ENCODE results near the gene ZDHHC7.

Gene ZDHHC7

GRCh38 chr16:85047867-85048455, 36.6 kb upstream of the ZDHHC7 start:
- no peaks in the 10 kb centered on the region for H3K36me3 ChIP-seq (ENCODE audit: low read depth)
- H3K27ac ChIP-seq (ENCODE audit: poor library complexity, severe bottlenecking), result no peak overlapping the region
- H3K9me3 ChIP-seq (ENCODE audit: severe bottlenecking), result no peaks in the 10 kb centered on the region
- ATAC-seq (ENCODE audit: low read depth), result no peak
- TF ChIP-seq CTCF (IDR thresholded peaks at IDR 0.05; ENCODE audit: poor library complexity, severe bottlenecking), result no peak
- no peaks in the 10 kb centered on the region for H3K27me3 ChIP-seq (ENCODE audit: insufficient read depth, poor library complexity, severe bottlenecking)
- no peak for DNase-seq (ENCODE audit: low spot score)
- H3K4me3 ChIP-seq (ENCODE audit: severe bottlenecking), result no peak overlapping the region
- H3K4me1 ChIP-seq (ENCODE audit: insufficient read depth, poor library complexity, severe bottlenecking), result no peaks in the 10 kb centered on the region

GRCh38 chr16:85046931-85047866, 35.9 kb upstream of the ZDHHC7 start:
- no peaks in the 10 kb centered on the region for H3K36me3 ChIP-seq (ENCODE audit: low read depth)
- ATAC-seq (ENCODE audit: low read depth) (no peak), DNase-seq (ENCODE audit: low spot score) (no peak)
- H3K4me3 ChIP-seq (ENCODE audit: severe bottlenecking), result no peak overlapping the region
- no peaks in the 10 kb centered on the region for H3K4me1 ChIP-seq (ENCODE audit: insufficient read depth, poor library complexity, severe bottlenecking)
- H3K27ac ChIP-seq (ENCODE audit: poor library complexity, severe bottlenecking), result no peak overlapping the region
- H3K27me3 ChIP-seq (ENCODE audit: insufficient read depth, poor library complexity, severe bottlenecking), result no peaks in the 10 kb centered on the region
- TF ChIP-seq CTCF (IDR thresholded peaks at IDR 0.05; ENCODE audit: poor library complexity, severe bottlenecking), result no peak
- no peaks in the 10 kb centered on the region for H3K9me3 ChIP-seq (ENCODE audit: severe bottlenecking)

DNA sequence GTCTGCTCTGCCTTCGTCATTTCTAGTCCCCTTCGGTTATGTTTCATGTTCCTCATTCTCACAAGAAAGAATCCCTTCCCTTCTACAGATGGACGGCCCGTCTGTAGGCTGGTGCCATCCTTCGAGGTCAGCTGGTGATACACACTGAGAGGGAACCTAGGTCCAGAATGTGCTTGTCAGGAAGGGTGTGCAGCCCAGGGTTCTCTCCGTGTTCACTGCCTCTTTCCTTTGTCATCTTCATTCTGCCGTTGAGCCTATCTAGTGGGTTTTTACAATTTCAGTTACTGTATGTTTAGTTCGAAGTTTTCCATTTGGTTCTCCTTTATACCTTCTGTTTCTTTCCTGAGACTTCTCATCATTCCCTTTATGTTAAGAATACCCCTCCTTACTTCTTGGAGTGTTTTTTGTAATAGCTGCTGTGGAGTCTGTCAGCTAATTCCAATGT, 35.2 kb upstream of the ZDHHC7 start:
- Histone ChIP-seq H3K36me3 (ENCODE audit: low read depth) (no peaks in the 10 kb centered on the region), H3K9me3 (ENCODE audit: severe bottlenecking) (no peaks in the 10 kb centered on the region), H3K27me3 (ENCODE audit: insufficient read depth, poor library complexity, severe bottlenecking) (no peaks in the 10 kb centered on the region), H3K4me1 (ENCODE audit: insufficient read depth, poor library complexity, severe bottlenecking) (no peaks in the 10 kb centered on the region), H3K4me3 (ENCODE audit: severe bottlenecking) (no peak overlapping the region), H3K27ac (ENCODE audit: poor library complexity, severe bottlenecking) (no peak overlapping the region)
- DNase-seq (ENCODE audit: low spot score) (no peak), ATAC-seq (ENCODE audit: low read depth) (no peak)
- TF ChIP-seq CTCF (IDR thresholded peaks at IDR 0.05; ENCODE audit: poor library complexity, severe bottlenecking), result no peak

- H3K27me3 ChIP-seq (ENCODE audit: insufficient read depth, poor library complexity, severe bottlenecking), result no peaks in the 10 kb centered on the region
- no peaks in the 10 kb centered on the region for H3K9me3 ChIP-seq (ENCODE audit: severe bottlenecking)
- no peaks in the 10 kb centered on the region for H3K4me1 ChIP-seq (ENCODE audit: insufficient read depth, poor library complexity, severe bottlenecking)
- H3K4me3 ChIP-seq (ENCODE audit: severe bottlenecking), result no peak overlapping the region
- no peak overlapping the region for H3K27ac ChIP-seq (ENCODE audit: poor library complexity, severe bottlenecking)
- ATAC-seq (ENCODE audit: low read depth) (no peak), DNase-seq (ENCODE audit: low spot score) (no peak)
- no peaks in the 10 kb centered on the region for H3K36me3 ChIP-seq (ENCODE audit: low read depth)
- TF ChIP-seq CTCF (IDR thresholded peaks at IDR 0.05; ENCODE audit: poor library complexity, severe bottlenecking), result no peak
Observed at GRCh38 chr16:85045641-85046471, 34.5 kb upstream of the ZDHHC7 start.

Measured in RWPE2 (cell line).